Astrocyte of the spinal cord (primary cell): ENCODE data around the gene CMSS1.
A peak's percentile ranks its signal among the peaks of the same experiment; 100 is the strongest.

Experiments
- DNase-seq: peaks from one replicate; pipeline ENCODE4 v3.0.0; 2011; ENCODE audit warnings: low read depth, low spot score
- H3K4me3 ChIP-seq: 2 replicates; pipeline ENCODE4 v1.5.1; 2011; ENCODE audit warnings: low read depth, mild to moderate bottlenecking, low read length, moderate library complexity
- CTCF ChIP-seq: IDR thresholded peaks from 2 replicates; pipeline ENCODE4 v1.5.1; 2012; ENCODE audit warnings: low read depth, mild to moderate bottlenecking, low read length, inconsistent platforms
- in situ Hi-C: cut with HindIII; loops from 2 replicates; pipeline ENCODE4 v1.10.0; 2017; ENCODE audit warnings: low sequenced_read_pairs

CMSS1 gene

GRCh38 chr3:99789011-99789721, 28.5 kb upstream of the CMSS1 start:
- TF ChIP-seq CTCF: peak; percentile 86
- DNase-seq: peak; percentile 70
- no peak overlapping the region for H3K4me3 ChIP-seq
- in situ Hi-C loops: no loop called here

- in situ Hi-C loops: no loop called here
- DNase-seq: no peak
- no peak overlapping the region for H3K4me3 ChIP-seq
- TF ChIP-seq CTCF: no peak
Measured at GRCh38 chr3:99794485-99794884, 23.2 kb upstream of the CMSS1 start.

GRCh38 chr3:99795573-99795972, 22.1 kb upstream of the CMSS1 start:
- in situ Hi-C loops: no loop called here

GRCh38 chr3:99799422-99799821, 18.2 kb upstream of the CMSS1 start:
- H3K4me3 ChIP-seq: no peak overlapping the region
- in situ Hi-C loops: no loop called here
- no peak for DNase-seq
- no peak for TF ChIP-seq CTCF

More at GRCh38 chr3:99795573-99795972, 22.1 kb upstream of the CMSS1 start:
- no peak for DNase-seq
- TF ChIP-seq CTCF: no peak
- no peak overlapping the region for H3K4me3 ChIP-seq

- no peak for TF ChIP-seq CTCF
- no peak for DNase-seq
- no peak overlapping the region for H3K4me3 ChIP-seq
- in situ Hi-C loops: no loop called here
Measured at GRCh38 chr3:99803297-99803696, 14.4 kb upstream of the CMSS1 start.

- in situ Hi-C loops: no loop called here
- no peak for DNase-seq
- TF ChIP-seq CTCF: no peak
- no peak overlapping the region for H3K4me3 ChIP-seq
Measured at GRCh38 chr3:99805160-99805559, 12.5 kb upstream of the CMSS1 start.
